ENCODE measurements around the gene COL16A1. TPM values are rescaled to one million over a fixed set of nuclear protein-coding genes. Genes with fewer than 3 reads are reported as not detected.

COL16A1 gene
- total and polyA plus RNA-seq, 2 of the 4 experiments (the other 2 are of a cell fraction) = 34.2 to 62.8 TPM

DNA sequence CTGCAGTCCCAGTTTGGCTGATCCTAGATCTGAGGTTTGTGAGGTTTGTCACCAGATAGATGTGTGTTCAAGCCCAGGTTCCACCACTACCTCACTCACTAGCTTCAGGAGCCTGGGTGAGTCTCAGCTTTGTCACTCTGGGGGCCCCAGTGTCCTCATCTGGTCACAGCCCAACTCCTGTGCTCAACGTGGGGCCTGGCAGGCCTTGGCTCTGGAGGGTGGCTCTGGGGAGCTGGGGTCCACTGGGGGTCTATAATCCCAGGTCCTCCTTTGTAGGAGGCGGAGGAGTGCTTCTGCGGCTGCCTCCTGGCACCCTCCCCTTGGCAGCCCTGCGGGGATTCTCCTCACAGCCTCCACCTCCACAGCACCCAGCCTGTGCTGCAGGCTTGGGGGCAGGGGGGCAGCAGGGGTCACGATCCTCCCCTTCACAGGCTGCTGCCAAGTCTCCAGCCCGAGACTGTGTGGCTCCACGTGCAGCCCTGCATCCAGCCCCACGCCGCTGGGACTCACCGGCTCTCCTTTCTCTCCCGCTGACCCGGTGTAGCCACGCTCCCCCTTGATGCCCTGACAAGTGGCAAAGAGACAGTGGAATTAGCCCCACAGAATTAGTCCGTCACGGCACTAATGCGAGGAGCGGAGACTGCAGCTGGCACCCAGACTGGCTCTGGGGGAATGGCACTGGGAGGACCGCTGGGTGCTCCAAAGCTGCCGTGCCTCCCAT lies 36.6 kb downstream of the COL16A1 start (continued):
- no peak for TF ChIP-seq RFX5 (IDR thresholded peaks at IDR 0.05; ENCODE audit: low read depth, low read length)

DNA sequence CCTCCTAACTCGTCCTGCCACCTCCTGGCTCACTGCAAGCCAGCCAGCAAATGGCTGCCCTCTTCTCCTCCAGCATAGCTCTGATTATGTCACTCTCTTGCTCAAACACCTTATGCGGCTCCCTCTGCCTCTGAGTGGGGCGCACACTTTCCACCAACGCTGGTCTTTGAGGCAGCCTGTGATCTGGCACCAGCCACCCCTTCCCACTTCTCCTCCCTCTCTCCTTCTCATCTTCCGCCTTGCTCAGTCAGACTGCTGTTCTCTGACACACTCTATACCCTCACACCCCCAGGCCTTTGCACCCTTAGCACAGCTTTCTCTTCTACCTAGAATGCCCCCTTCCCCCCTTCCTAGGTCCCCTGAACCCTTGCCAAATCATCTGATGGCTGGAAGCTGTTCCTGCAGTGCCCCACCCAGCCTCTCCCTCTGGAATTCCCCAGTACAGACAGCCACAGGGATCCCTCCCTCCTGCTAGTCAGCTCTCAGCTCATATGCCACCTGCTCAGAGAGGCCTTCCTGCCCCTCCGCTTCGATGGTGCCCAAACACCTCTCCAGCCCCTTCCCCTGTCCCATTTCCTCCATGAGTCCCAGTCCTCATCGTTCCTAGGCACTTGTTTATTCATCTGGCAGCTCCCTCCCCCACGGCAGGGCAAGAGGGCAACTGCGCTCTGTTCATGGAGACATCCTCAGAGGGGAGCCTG lies 37.4 kb downstream of the COL16A1 start:
- intact Hi-C loops (cut with micrococcal nuclease) = no loop called here
- CTCF ChIA-PET = interaction anchor here (0.7 to 1.8 kb wide), 5 partner anchors 9 to 123 kb away, joined by 3 to 5 read pairs (median 4); partner anchors contain the start of gene COL16A1
- peak; percentile 46 for DNase-seq

More for the DNA sequence above, 37.4 kb downstream of the COL16A1 start:
- H3K56ac ChIP-seq (ENCODE audit: extremely low read depth, insufficient read depth, low read length) = no peak overlapping the region
- ATAC-seq (ENCODE audit: low read depth) = peak; percentile 12
- peaks cover 12% of the 10 kb centered on the region for H3K4me1 ChIP-seq (ENCODE audit: control insufficient read depth, insufficient read depth, low read length)
- H4K20me1 ChIP-seq (ENCODE audit: insufficient read depth, low read length) = no peaks in the 10 kb centered on the region
- no peak overlapping the region for H3K23ac ChIP-seq (ENCODE audit: low read depth, low read length)
- no peak overlapping the region for H3K9ac ChIP-seq (ENCODE audit: low read depth, low read length)
- no peak overlapping the region for H3K4me3 ChIP-seq (ENCODE audit: insufficient read depth, low read depth, low read length)
- H4K91ac ChIP-seq (ENCODE audit: insufficient read depth, low read depth, low read length) = peak overlapping the region; percentile 11; the same call in 1 of the 2 replicates
- H3K27me3 ChIP-seq (ENCODE audit: control insufficient read depth, insufficient read depth, low read length) = no peaks in the 10 kb centered on the region
- no peaks in the 10 kb centered on the region for H3K9me3 ChIP-seq (ENCODE audit: control insufficient read depth, insufficient read depth, low read length)
- no peak overlapping the region for H2BK20ac ChIP-seq (ENCODE audit: low read depth, low read length)
- H2AK5ac ChIP-seq (ENCODE audit: low read depth, low read length) = peak overlapping the region; percentile 64
- 69% methylated on average over 4 of the region's 10 CpGs; no CpG with 5 or more reads in 1 of the 2 experiments for WGBS, 2 experiments (ENCODE audit: extremely low coverage in 2 of 2, insufficient read length in 1 of 2)
- peaks cover 69% of the 10 kb centered on the region for H3K36me3 ChIP-seq (ENCODE audit: control insufficient read depth, insufficient read depth, low read length)
- peak overlapping the region; percentile 14 for H2BK120ac ChIP-seq (ENCODE audit: low read depth, low read length)
- in situ Hi-C loops (cut with MboI; ENCODE audit: low sequenced_read_pairs) (loop anchor here (10.0 kb wide), 1 partner anchor 78 kb away; no protein-coding TSS in a partner anchor), dilution Hi-C loops (cut with HindIII; ENCODE audit: low sequenced_read_pairs, unreplicated experiment) (no loop called here)
- BruUV-seq (replicated peaks) = no TSS peak
- H2BK5ac ChIP-seq (ENCODE audit: low read depth, low read length, poor library complexity, severe bottlenecking) = no peak overlapping the region
- H2AK9ac ChIP-seq (replicated peaks; ENCODE audit: low read depth, low read length, poor library complexity) = peak overlapping the region; percentile 87
- no peak overlapping the region for H4K8ac ChIP-seq (ENCODE audit: low read depth in 2 of 2, low read length in 2 of 2)
- H3K14ac ChIP-seq (replicated peaks; ENCODE audit: low read depth, low read length) = 0 out of 2 replicates have a peak overlapping the region, but pooled peaks have one; percentile 4
- peaks cover 0 to 3% of the 10 kb centered on the region in 2 experiments; a peak in 1 of 4 replicates for H3K79me1 ChIP-seq (ENCODE audit: low read depth in 1 of 2, low read length in 2 of 2)
- peak overlapping the region; percentile 43 for H3K4ac ChIP-seq (ENCODE audit: low read depth, low read length)
- 0 out of 2 replicates have a peak overlapping the region, but pooled peaks have one; percentile 5 for H3K27ac ChIP-seq (ENCODE audit: insufficient read depth, low read length)
- H3K18ac ChIP-seq (ENCODE audit: low read depth, low read length) = no peak overlapping the region
- H2AFZ ChIP-seq (replicated peaks; ENCODE audit: low read length, poor library complexity) = peak overlapping the region; percentile 60
- no peak overlapping the region for H2BK15ac ChIP-seq (ENCODE audit: low read depth, low read length)
- POLR2A ChIA-PET (ENCODE audit: unreplicated experiment) = no interaction called here
- TF ChIP-seq RAD21 (IDR thresholded peaks at IDR 0.05; ENCODE audit: low read length) (no peak), CHD1 (IDR thresholded peaks at IDR 0.05; ENCODE audit: low read depth, low read length) (no peak), POLR2A (IDR thresholded peaks at IDR 0.05; ENCODE audit: low read depth, low read length) (no peak), RFX5 (IDR thresholded peaks at IDR 0.05; ENCODE audit: low read depth, low read length) (no peak), MAZ (IDR thresholded peaks at IDR 0.05; ENCODE audit: borderline replicate concordance, low read depth, low read length) (no peak), MXI1 (IDR thresholded peaks at IDR 0.05; ENCODE audit: borderline replicate concordance, low read depth, low read length) (no peak)
- no peak overlapping the region for H4K5ac ChIP-seq (ENCODE audit: low read depth, low read length)
- H3K4me2 ChIP-seq (ENCODE audit: low read depth, low read length) = no peak overlapping the region
- H3K9me1 ChIP-seq (ENCODE audit: insufficient read depth, low read length) = peaks cover 7% of the 10 kb centered on the region; the same call in 1 of the 2 replicates

Data from IMR-90 (cell line).